Endothelial cell (in vitro differentiated cells): ENCODE data around the gene SALL3. TPM values are rescaled to one million over a fixed set of nuclear protein-coding genes. Genes with fewer than 3 reads are reported as not detected.

Experiments used
- DNase-seq: peaks from one replicate; pipeline ENCODE4 v3.0.0; 2021; ENCODE audit warnings: low spot score
- H3K27ac Mint-ChIP-seq: one replicate; pipeline ENCODE4 v1.8.0; 2021; ENCODE audit warnings: mixed read lengths, inconsistent platforms; ENCODE audit not compliant: unreplicated experiment
- H3K27me3 Mint-ChIP-seq: one replicate; pipeline ENCODE4 v1.8.0; 2021; ENCODE audit warnings: mild to moderate bottlenecking, moderate library complexity, mixed read lengths, inconsistent platforms; ENCODE audit not compliant: unreplicated experiment
- H3K36me3 Mint-ChIP-seq: one replicate; pipeline ENCODE4 v1.8.0; 2021; ENCODE audit warnings: mild to moderate bottlenecking, low read depth, mixed read lengths, inconsistent platforms; ENCODE audit not compliant: unreplicated experiment
- H3K4me1 Mint-ChIP-seq: one replicate; pipeline ENCODE4 v1.8.0; 2021; ENCODE audit warnings: mild to moderate bottlenecking, mixed read lengths, inconsistent platforms; ENCODE audit not compliant: unreplicated experiment
- H3K4me3 Mint-ChIP-seq: one replicate; pipeline ENCODE4 v1.8.0; 2021; ENCODE audit warnings: mild to moderate bottlenecking, mixed read lengths, inconsistent platforms; ENCODE audit not compliant: unreplicated experiment
- H3K9me3 Mint-ChIP-seq: one replicate; pipeline ENCODE4 v1.8.0; 2021; ENCODE audit warnings: mixed read lengths, inconsistent platforms; ENCODE audit not compliant: unreplicated experiment
- CTCF ChIP-seq: fragments of 200-600 bp; sonication (generic); IDR thresholded peaks from one replicate; pipeline ENCODE4 v1.5.0; 2021; ENCODE audit warnings: antibody characterized with exemption; ENCODE audit not compliant: unreplicated experiment
- total RNA-seq: library from RNA; stranded (reverse); fragmentation: NEBNext Ultra II Directional; extraction: Animal tissue kit (Norgen Biotek cat#: 25700); gene quantifications from one replicate; pipeline ENCODE4 v1.2.1, GENCODE V29; 2021; ENCODE audit not compliant: unreplicated experiment

SALL3 gene
- total RNA-seq, 1 donor from 2014 or later, result 2.5 TPM

GRCh38 chr18:79008356-79008940 is 28.8 kb downstream of the SALL3 start:
- H3K4me1 Mint-ChIP-seq, result no peaks in the 10 kb centered on the region
- no peak overlapping the region for H3K4me3 Mint-ChIP-seq
- no peaks in the 10 kb centered on the region for H3K27me3 Mint-ChIP-seq
- H3K9me3 Mint-ChIP-seq, result no peaks in the 10 kb centered on the region
- no peaks in the 10 kb centered on the region for H3K36me3 Mint-ChIP-seq
- H3K27ac Mint-ChIP-seq, result no peak overlapping the region
- TF ChIP-seq CTCF, result no peak
- no peak for DNase-seq

- Mint-ChIP-seq H3K36me3 (no peaks in the 10 kb centered on the region), H3K27ac (no peak overlapping the region), H3K9me3 (no peaks in the 10 kb centered on the region), H3K4me1 (no peaks in the 10 kb centered on the region), H3K27me3 (no peaks in the 10 kb centered on the region), H3K4me3 (no peak overlapping the region)
- no peak for DNase-seq
- no peak for TF ChIP-seq CTCF
These were observed 31.2 kb downstream of the SALL3 start for GRCh38 chr18:79010802-79011201.

GRCh38 chr18:79011300-79011870 is 31.8 kb downstream of the SALL3 start:
- no peak for DNase-seq
- H3K4me3 Mint-ChIP-seq, result no peak overlapping the region
- H3K27ac Mint-ChIP-seq, result no peak overlapping the region
- H3K36me3 Mint-ChIP-seq, result no peaks in the 10 kb centered on the region
- H3K27me3 Mint-ChIP-seq, result no peaks in the 10 kb centered on the region
- H3K4me1 Mint-ChIP-seq, result no peaks in the 10 kb centered on the region
- no peak for TF ChIP-seq CTCF
- H3K9me3 Mint-ChIP-seq, result no peaks in the 10 kb centered on the region

- H3K4me1 Mint-ChIP-seq, result no peaks in the 10 kb centered on the region
- H3K9me3 Mint-ChIP-seq, result no peaks in the 10 kb centered on the region
- TF ChIP-seq CTCF, result no peak
- DNase-seq, result no peak
- H3K4me3 Mint-ChIP-seq, result no peak overlapping the region
- H3K36me3 Mint-ChIP-seq, result no peaks in the 10 kb centered on the region
- H3K27ac Mint-ChIP-seq, result no peak overlapping the region
- no peaks in the 10 kb centered on the region for H3K27me3 Mint-ChIP-seq
These were observed 34.3 kb downstream of the SALL3 start for GRCh38 chr18:79013869-79014268.

- DNase-seq, result no peak
- no peak overlapping the region for H3K4me3 Mint-ChIP-seq
- no peak overlapping the region for H3K27ac Mint-ChIP-seq
- H3K9me3 Mint-ChIP-seq, result no peaks in the 10 kb centered on the region
- no peak for TF ChIP-seq CTCF
- peaks cover 6% of the 10 kb centered on the region for H3K36me3 Mint-ChIP-seq
- no peaks in the 10 kb centered on the region for H3K27me3 Mint-ChIP-seq
- no peaks in the 10 kb centered on the region for H3K4me1 Mint-ChIP-seq
These were observed 39.3 kb downstream of the SALL3 start for GRCh38 chr18:79018911-79019310.
